HG02759 (cell line): ENCODE data around the gene ERH.
"Not testable (repeated sequence)": the region's sequence is repeated elsewhere in the genome, so short reads cannot be mapped to it uniquely, and the experiment has no call there.

Experiments
- ATAC-seq: cut with Tn5 transposase; IDR thresholded peaks from one replicate; pipeline ENCODE4 v1.9.1; 2021; ENCODE audit warnings: mild to moderate bottlenecking, moderate library complexity; ENCODE audit not compliant: unreplicated experiment

The ERH gene

DNA sequence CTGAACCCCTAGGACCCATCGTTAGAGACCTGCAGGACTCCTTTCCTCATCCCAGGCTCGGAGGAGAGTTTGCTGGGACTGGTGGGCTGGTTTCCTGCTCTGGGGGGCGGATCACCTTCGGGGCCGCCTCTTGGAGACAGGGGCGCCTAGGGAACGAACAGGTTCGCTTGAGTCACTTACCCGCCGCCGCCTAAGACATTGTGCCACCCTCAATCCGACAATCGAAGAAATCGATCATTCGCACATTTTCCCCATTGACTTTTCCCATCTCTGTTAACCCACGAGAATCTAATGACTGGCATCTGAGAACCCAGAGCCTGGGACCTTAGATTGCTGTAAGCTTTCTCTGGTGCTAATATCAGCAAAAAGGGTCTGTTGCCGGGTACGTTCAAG, 715 bp upstream of the ERH start:
- peak; percentile 22 for ATAC-seq

DNA sequence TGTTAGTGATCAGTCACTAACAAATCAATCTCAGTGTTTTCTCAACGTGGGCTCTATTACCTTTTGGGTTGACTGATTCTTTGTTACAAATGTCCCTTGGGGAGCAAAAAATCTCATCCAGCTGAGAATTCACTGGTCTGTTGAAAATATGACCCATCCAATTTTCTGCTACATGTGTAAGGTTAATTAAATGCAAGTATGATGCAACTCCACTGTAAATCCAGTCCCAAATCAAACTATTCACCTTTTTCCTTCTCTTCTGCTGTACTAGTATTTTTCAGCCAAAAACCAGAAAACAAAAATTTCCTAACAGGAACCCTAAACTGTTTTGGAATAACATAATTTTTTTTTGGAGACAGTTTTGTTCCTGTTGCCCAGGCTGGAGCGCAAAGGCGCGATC, 2.2 kb downstream of the ERH start:
- no peak for ATAC-seq

DNA sequence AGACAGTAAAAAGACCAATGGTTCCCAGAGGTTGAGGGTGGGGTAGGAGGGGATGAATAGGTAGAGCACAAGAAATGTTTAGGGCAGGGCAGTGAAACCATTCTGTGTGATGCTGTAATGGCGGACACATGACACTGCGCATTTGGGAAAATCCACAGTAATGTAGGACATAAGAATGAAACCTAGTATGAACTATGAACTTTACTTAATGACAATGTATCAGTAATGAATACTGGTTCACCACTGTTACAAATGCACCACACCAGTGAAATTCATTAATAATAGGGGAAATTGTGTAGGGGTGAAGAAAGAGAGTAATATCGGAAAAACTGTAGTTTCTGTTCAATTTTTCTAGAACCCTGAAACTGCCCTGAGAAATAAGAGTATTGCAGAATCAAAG, 5.6 kb downstream of the ERH start:
- no peak for ATAC-seq

DNA sequence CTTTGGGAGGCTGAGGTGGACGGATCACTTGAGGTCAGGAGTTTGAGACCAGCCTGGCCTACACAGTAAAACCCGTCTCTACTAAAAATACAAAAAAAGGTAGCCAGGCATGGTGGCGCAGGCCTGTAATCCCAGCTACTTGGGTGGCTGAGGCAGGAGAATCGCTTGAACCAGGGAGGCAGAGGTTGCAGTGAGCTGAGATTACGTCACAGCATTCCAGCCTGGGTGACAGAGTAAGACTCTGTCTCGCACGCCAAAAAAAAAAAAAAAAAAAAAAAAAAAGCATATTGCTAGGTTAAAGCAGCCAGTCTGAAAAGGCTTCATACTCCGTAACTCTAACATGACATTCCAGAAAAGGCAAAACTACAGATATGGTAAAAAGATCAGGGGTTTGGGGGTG, 6.7 kb downstream of the ERH start:
- not testable (repeated sequence) for ATAC-seq

DNA sequence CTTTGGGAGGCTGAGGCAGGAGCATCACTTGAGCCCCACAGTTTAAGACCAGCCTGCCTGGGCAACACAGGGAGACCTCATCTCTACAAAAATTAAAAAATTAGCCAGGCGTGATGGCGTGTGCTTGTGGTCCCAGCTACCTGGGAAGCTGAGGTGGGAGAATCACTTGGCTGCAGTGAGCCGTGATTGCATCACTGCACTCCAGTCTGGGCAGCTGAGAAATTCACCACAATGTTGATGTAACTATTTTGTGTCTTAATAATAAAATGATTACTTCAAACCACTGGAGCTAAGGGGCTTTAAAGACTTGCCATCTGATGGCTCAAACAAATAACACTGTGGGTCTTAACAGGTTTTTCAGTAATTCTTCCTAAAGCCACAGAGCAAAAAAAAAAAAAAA, 10.8 kb downstream of the ERH start:
- no peak for ATAC-seq

DNA sequence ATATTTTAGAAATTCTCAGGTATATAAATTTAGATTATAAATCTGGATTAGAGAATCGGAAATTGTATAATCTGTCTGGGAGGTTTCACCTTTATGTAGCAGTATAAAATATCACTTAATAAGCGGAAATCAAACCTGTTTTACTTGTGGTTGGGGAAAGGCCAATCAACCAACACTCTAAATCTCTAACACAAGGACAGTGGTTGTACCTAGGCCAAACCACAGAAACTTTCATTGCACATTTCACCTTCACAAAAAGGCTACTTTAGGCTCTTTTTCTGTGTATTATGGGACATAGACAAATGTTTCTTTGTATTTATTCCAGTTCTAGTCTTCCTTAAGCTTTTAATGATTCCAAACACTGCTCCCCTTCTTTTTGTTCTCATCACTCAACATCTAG, 19.8 kb downstream of the ERH start:
- ATAC-seq = no peak

- ATAC-seq = no peak
These were observed 21.7 kb downstream of the ERH start for GRCh38 chr14:69376439-69376838.

DNA sequence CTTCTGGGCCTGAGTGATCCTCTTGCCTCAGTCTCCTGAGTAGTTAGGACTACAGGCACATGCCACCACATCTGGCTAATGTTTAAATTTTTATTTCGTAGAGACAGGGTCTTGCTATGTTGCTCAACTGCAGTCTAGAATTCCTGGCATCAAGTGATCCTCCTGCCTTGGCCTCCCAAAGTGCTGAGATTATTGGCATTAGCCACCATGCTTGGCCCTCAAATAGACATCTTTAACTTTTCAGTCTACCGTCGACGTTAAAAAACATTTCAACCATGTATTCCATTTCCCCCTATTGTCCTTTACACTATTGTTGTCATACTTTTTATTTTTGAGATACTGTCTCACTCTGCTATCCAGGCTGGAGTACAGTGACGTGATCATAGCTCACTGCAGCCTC, 22.4 kb downstream of the ERH start:
- no peak for ATAC-seq

DNA sequence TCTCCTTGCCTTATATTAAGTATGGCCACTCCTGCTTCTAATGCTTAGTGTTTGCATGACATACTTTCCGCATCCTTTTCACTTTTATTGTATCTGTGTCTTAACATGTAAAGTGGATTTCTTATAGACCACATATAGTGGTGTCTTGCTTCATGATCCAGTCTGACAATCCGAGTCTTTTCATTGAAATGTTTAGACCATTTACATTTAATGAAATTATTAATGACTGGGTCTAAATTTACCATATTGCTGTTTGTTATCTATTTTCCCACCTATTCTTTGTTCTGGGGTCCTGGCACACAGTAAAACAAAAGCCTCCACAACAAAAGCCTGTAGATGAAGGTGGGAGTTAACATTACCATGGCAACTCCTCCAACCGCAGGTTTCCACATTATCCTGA, 22.9 kb downstream of the ERH start:
- ATAC-seq = no peak

DNA sequence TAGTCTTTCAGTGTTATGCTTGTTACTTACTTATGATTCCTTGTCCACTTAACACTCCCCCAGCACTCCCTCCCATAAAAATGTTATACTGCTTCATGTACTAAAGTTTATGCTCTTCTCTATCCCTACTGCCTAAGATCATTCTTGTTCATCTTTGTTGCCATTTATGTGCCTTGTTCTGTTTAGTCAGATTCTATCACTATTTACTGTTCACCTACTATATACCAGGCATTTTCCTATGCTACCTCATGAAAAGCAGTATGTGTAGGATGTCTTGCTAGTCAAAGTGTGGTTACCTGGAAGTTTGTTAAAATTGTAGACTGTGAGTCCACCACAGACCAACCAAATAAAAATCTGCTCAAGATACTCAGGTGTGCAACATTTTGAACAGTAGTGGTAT, 23.9 kb downstream of the ERH start:
- no peak for ATAC-seq

GRCh38 chr14:69373104-69373503, 25.0 kb downstream of the ERH start:
- ATAC-seq = no peak

DNA sequence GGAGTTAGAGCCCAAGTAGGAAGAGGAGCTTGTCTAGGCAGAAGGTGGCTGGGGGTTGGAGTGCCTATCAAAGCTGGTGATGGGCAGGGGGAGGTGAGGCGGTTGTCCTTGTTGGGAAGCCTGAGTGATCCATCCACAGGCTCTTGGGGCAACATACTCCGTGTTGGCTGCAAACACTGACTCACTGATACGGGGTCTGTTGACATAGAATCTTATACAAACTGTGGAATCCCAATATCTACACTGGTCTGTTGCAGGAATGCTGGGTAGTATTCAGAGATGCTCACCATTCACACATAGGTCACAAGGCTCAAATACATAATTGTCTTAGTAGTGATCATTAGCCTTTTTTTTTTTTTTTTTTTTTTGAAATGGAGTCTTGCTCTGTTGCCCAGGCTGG, 26.0 kb downstream of the ERH start:
- no peak for ATAC-seq

DNA sequence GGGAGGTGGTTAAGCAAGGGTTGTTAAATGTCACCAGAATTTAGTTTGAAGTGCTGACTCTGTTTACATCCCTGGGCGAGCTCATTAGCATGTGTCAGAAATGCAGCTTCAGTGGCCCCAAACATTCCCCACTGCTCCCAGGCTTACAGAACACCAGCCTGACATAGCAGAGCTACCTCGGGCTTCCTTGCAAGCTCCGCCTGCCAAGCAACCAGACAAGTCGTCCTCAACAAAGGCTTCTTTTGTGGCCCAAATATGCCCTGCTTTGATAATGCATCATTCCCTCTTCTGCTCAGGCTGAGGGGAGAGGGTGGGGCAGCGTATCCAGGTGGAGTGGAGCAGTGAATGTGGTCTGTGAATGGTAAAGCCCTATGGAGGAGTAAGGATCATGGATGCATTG, 28.0 kb downstream of the ERH start:
- ATAC-seq = no peak

GRCh38 chr14:69368381-69368780, 29.7 kb downstream of the ERH start:
- ATAC-seq = no peak

GRCh38 chr14:69366761-69367160, 31.3 kb downstream of the ERH start:
- no peak for ATAC-seq

DNA sequence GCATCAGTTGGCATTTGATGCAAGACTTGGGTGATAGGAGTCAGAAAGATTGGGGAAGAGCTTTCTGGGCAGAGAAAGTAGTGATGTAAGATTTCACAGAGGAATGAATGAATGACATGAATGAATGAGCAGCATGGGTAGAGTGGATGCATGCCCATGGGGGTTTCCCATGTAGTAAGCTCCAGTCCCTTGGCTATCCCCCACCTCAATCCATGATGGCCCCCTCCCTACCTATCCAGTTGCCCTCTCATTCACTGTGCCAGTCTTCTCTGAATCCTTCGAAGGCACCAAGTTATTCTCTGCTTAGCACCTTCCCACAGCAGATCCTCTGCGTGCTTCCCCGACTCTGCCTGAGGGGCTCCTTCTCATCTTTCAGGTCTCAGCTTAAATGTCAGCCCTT, 32.0 kb downstream of the ERH start:
- ATAC-seq = no peak

DNA sequence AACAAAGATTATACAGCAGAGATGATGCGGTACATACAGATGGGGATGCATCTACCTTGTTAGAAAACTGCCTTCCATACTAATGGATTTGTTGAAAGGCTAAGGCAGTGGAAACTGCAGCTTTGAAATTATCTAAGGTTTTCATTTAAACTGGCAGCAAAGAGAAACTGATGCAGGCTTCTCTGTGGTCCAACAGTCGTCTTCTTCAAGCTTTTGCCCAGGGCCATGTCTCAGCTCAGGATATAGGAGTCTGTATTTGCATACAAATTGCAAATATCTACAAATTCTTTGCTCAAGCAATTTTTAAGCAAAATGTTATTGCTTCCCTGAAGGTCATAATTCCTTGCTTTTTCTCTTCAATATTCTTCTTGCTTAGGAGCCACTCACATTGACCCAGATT, 33.7 kb downstream of the ERH start:
- ATAC-seq = no peak

DNA sequence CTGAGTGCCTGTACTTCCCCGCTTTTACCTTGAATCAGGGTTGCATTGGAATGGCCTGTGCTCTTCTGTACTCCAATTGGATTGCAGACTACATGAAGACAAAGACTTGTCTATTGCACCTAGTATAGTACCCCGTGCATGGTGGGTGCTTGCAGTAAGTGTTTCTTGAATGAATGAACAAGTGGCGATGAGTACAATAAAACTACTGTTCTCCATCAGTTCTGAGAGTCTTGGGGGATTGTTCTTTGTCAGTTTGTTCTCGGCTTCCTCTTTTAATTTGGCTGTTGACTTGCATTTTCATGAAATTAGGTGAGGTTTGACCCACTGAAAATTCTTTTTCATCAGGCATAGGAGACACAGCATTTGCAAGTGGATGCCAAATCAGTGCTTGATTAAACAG, 34.1 kb downstream of the ERH start:
- no peak for ATAC-seq

GRCh38 chr14:69363055-69363454, 35.0 kb downstream of the ERH start:
- no peak for ATAC-seq

DNA sequence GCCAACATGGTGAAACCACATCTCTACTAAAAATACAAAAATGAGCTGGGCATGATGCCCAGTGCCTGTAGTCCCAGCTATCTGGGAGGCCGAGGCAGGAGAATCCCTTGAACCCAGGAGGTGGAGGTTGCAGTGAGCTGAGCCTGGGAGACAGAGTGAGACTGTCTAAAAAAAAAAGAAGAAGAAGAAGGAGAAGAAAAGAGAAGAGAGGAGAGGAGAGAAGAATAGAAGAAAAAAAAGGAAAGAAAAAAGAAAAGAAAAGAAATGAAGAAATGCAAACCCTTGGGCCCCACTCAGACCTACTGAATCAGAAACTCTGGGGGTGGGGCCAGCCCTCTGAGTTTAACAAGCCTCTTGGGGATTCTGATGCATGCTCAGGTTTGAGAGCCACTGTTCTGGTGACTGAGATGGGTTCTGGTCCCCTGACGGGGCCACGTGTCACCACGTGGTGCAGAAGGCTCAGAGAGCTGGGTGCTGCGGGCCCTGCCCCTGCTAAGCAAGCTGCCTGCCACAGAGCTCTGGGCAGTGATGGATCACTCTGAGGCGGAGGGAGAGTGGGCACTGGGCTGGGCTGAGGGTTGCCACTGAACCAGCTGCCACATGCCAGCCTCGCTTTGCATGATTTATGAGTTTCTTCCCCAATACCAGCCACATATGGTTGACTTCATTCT, 37.5 kb downstream of the ERH start:
- ATAC-seq = no peak

DNA sequence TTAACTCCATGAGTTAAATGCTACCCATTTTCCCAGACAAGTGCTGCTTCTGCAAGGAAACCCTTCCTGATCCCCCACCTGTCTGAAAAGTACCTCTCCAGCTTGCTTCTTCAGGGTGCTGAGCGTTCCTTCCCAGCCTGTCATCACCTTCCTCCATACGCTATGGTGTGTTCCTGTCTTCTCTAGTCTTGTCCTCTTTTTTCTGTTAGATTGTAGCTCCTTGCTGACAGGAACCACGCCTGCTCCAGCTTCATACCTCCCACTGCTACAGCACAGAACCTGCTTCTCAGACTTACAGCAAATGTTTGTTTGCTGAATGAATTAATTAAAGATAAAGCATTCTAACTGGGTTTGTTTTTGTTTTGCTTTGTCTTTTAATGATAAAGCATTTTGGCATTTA, 39.1 kb downstream of the ERH start:
- ATAC-seq = no peak

- ATAC-seq = no peak
These were observed 39.7 kb downstream of the ERH start for GRCh38 chr14:69358233-69358963.
